ENCODE data around the gene MSGN1. TPM values are rescaled to one million over a fixed set of nuclear protein-coding genes. Genes with fewer than 3 reads are reported as not detected.

Gene MSGN1
- total and polyA plus RNA-seq, 4 donors = not detected

- H3K27ac ChIP-seq (ENCODE audit: low read depth in 1 of 2, low read length in 1 of 2) = no peak overlapping the region
- no peak for DNase-seq
- H3K9ac ChIP-seq (ENCODE audit: insufficient read depth in 1 of 2, low read length in 2 of 2) = no peak overlapping the region
- no peaks in the 10 kb centered on the region for H3K27me3 ChIP-seq (ENCODE audit: control insufficient read depth in 3 of 3, insufficient read depth in 3 of 3, low read length in 2 of 3)
- ATAC-seq (ENCODE audit: insufficient read depth, low FRiP score) = no peak
- TF ChIP-seq CTCF (IDR thresholded peaks at IDR 0.05; ENCODE audit: control extremely low read depth, extremely low read depth) = no peak
- no peaks in the 10 kb centered on the region for H3K9me3 ChIP-seq (ENCODE audit: control insufficient read depth in 4 of 4, insufficient read depth in 3 of 4, low read length in 3 of 4)
- 71 to 93% methylated on average over 2 of the region's 2 CpGs for WGBS, 2 donors
- H3K36me3 ChIP-seq (ENCODE audit: control insufficient read depth in 4 of 4, insufficient read depth in 4 of 4, low read length in 4 of 4) = no peaks in the 10 kb centered on the region
- H3K4me1 ChIP-seq (ENCODE audit: control insufficient read depth in 5 of 5, insufficient read depth in 5 of 5, low read length in 5 of 5) = peaks cover 0 to 5% (median 0%) of the 10 kb centered on the region in 5 donors
- H3K4me3 ChIP-seq = no peak overlapping the region
Measured at GRCh38 chr2:17843457-17843856, 27.2 kb downstream of the MSGN1 start.

GRCh38 chr2:17845806-17846205, 29.5 kb downstream of the MSGN1 start:
- no peak overlapping the region for H3K4me3 ChIP-seq
- H3K27ac ChIP-seq (ENCODE audit: low read depth in 1 of 2, low read length in 1 of 2) = no peak overlapping the region
- no peaks in the 10 kb centered on the region for H3K36me3 ChIP-seq (ENCODE audit: control insufficient read depth in 4 of 4, insufficient read depth in 4 of 4, low read length in 4 of 4)
- H3K9ac ChIP-seq (ENCODE audit: insufficient read depth in 1 of 2, low read length in 2 of 2) = no peak overlapping the region
- no peaks in the 10 kb centered on the region for H3K4me1 ChIP-seq (ENCODE audit: control insufficient read depth in 5 of 5, insufficient read depth in 5 of 5, low read length in 5 of 5)
- H3K27me3 ChIP-seq (ENCODE audit: control insufficient read depth in 3 of 3, insufficient read depth in 3 of 3, low read length in 2 of 3) = no peaks in the 10 kb centered on the region
- no peaks in the 10 kb centered on the region for H3K9me3 ChIP-seq (ENCODE audit: control insufficient read depth in 4 of 4, insufficient read depth in 3 of 4, low read length in 3 of 4)
- no peak for DNase-seq
- TF ChIP-seq CTCF (IDR thresholded peaks at IDR 0.05; ENCODE audit: control extremely low read depth, extremely low read depth) = no peak
- WGBS, 2 donors = 93 to 95% methylated on average over 7 of the region's 7 CpGs
- no peak for ATAC-seq (ENCODE audit: insufficient read depth, low FRiP score)

- DNase-seq = no peak
- 87 to 89% methylated on average over 3 of the region's 3 CpGs for WGBS, 2 donors
- Histone ChIP-seq H3K4me3 (no peak overlapping the region), H3K9ac (ENCODE audit: insufficient read depth in 1 of 2, low read length in 2 of 2) (no peak overlapping the region), H3K9me3 (ENCODE audit: control insufficient read depth in 4 of 4, insufficient read depth in 3 of 4, low read length in 3 of 4) (no peaks in the 10 kb centered on the region), H3K27me3 (ENCODE audit: control insufficient read depth in 3 of 3, insufficient read depth in 3 of 3, low read length in 2 of 3) (no peaks in the 10 kb centered on the region), H3K27ac (ENCODE audit: low read depth in 1 of 2, low read length in 1 of 2) (no peak overlapping the region), H3K36me3 (ENCODE audit: control insufficient read depth in 4 of 4, insufficient read depth in 4 of 4, low read length in 4 of 4) (no peaks in the 10 kb centered on the region), H3K4me1 (ENCODE audit: control insufficient read depth in 5 of 5, insufficient read depth in 5 of 5, low read length in 5 of 5) (no peaks in the 10 kb centered on the region)
- TF ChIP-seq CTCF (IDR thresholded peaks at IDR 0.05; ENCODE audit: control extremely low read depth, extremely low read depth) = no peak
- ATAC-seq (ENCODE audit: insufficient read depth, low FRiP score) = no peak
Measured at GRCh38 chr2:17846676-17847075, 30.4 kb downstream of the MSGN1 start.

- Histone ChIP-seq H3K4me1 (ENCODE audit: control insufficient read depth in 5 of 5, insufficient read depth in 5 of 5, low read length in 5 of 5) (no peaks in the 10 kb centered on the region), H3K4me3 (no peak overlapping the region), H3K9ac (ENCODE audit: insufficient read depth in 1 of 2, low read length in 2 of 2) (no peak overlapping the region), H3K27me3 (ENCODE audit: control insufficient read depth in 3 of 3, insufficient read depth in 3 of 3, low read length in 2 of 3) (no peaks in the 10 kb centered on the region), H3K9me3 (ENCODE audit: control insufficient read depth in 4 of 4, insufficient read depth in 3 of 4, low read length in 3 of 4) (no peaks in the 10 kb centered on the region), H3K36me3 (ENCODE audit: control insufficient read depth in 4 of 4, insufficient read depth in 4 of 4, low read length in 4 of 4) (no peaks in the 10 kb centered on the region), H3K27ac (ENCODE audit: low read depth in 1 of 2, low read length in 1 of 2) (no peak overlapping the region)
- TF ChIP-seq CTCF (IDR thresholded peaks at IDR 0.05; ENCODE audit: control extremely low read depth, extremely low read depth) = no peak
- 88 to 89% methylated on average over 2 of the region's 2 CpGs for WGBS, 2 donors
- DNase-seq (no peak), ATAC-seq (ENCODE audit: insufficient read depth, low FRiP score) (no peak)
Measured at GRCh38 chr2:17847236-17847635, 31.0 kb downstream of the MSGN1 start.

Measured in lung (tissue), 12 donors.